Measurements from ENCODE around the gene ASCC3. TPM values are rescaled to one million over a fixed set of nuclear protein-coding genes. Genes with fewer than 3 reads are reported as not detected.

ASCC3 gene
- total and polyA plus RNA-seq, 4 donors, result 12.8 to 32.7 (median 16.4) TPM

DNA sequence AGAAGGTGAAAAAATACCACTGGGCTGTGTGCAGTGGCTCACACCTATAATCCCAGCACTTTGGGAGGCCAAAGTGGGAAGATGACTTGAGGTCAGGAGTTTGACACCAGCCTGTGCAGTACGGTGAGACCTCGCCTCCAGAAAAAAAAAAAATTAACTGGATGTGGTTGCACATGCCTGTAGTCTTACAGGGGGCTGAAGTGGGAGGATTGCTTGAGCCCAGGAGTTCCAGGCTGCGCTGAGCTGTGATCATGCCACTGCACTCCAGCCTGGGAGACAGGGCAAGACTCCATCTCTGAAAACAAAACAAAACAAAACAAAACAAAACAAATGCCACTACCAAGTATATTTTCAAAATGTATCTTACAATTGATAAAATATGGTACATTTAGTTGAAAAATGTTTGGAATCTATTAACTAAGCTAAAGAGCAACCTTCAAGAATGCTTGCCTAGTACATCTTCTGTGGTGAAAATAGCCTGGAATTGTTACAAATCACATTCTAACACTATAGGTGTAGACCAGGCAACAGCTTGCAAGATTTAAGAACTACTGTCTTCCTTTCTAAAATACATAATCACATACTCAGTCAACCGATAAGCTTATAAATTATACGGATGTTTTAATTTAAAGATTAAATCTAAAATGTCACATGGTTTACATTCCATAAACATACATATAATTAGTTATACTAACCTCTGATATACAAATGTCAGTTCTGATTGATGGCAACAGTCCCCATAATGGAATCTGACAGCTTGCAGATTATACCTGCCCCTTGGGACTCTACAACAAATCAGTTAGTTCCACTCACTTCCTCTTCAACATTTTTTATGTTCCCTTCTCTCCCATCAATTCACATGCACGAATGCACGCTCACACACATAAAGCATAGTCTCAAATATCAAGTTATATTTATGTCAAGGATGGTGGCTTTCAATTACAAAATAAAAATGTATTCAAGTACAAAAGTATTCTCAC, 150.8 kb downstream of the ASCC3 start:
- Histone ChIP-seq H3K9me3 (ENCODE audit: control insufficient read depth in 4 of 4, low read length in 3 of 4) (no peaks in the 10 kb centered on the region), H3K4me1 (ENCODE audit: control insufficient read depth in 4 of 4, insufficient read depth in 4 of 4, low read length in 3 of 4) (no peaks in the 10 kb centered on the region), H3K27ac (ENCODE audit: low read depth in 1 of 2, low read length in 2 of 2) (no peak overlapping the region), H3K4me3 (ENCODE audit: low read depth in 1 of 3, low read length in 3 of 3) (no peak overlapping the region), H3K36me3 (ENCODE audit: control insufficient read depth in 4 of 4, insufficient read depth in 3 of 4, low read depth in 1 of 4, low read length in 3 of 4) (no peaks in the 10 kb centered on the region), H3K9ac (ENCODE audit: low read depth in 1 of 2, low read length in 2 of 2) (no peak overlapping the region), H3K27me3 (ENCODE audit: control insufficient read depth in 4 of 4, insufficient read depth in 4 of 4, low read length in 3 of 4) (no peaks in the 10 kb centered on the region)
- WGBS, result 82% methylated on average over 7 of the region's 7 CpGs
- no peak for TF ChIP-seq MAX (IDR thresholded peaks at IDR 0.05)
- TF ChIP-seq TAF1 (conservative IDR thresholded peaks at IDR 0.05), result no peak
- no peak for TF ChIP-seq GABPA (IDR thresholded peaks at IDR 0.05 in 1 of 2, conservative IDR thresholded peaks at IDR 0.05 in 1 of 2)
- TF ChIP-seq FOXA1 (IDR thresholded peaks at IDR 0.05), result no peak
- no peak for TF ChIP-seq CTCF (IDR thresholded peaks at IDR 0.05; ENCODE audit: low read depth, low read length, missing input control)
- no peak for TF ChIP-seq ZBTB33 (IDR thresholded peaks at IDR 0.05)
- TF ChIP-seq SP1 (IDR thresholded peaks at IDR 0.05), result no peak
- no peak for TF ChIP-seq YY1 (IDR thresholded peaks at IDR 0.05)
- TF ChIP-seq RXRA (IDR thresholded peaks at IDR 0.05), result no peak
- no peak for TF ChIP-seq HNF4G (IDR thresholded peaks at IDR 0.05)
- TF ChIP-seq RAD21 (IDR thresholded peaks at IDR 0.05), result no peak
- TF ChIP-seq HNF4A (conservative IDR thresholded peaks at IDR 0.05), result no peak
- TF ChIP-seq JUND (IDR thresholded peaks at IDR 0.05), result no peak
- no peak for TF ChIP-seq FOXA2 (IDR thresholded peaks at IDR 0.05)
- TF ChIP-seq, protein P1, sequence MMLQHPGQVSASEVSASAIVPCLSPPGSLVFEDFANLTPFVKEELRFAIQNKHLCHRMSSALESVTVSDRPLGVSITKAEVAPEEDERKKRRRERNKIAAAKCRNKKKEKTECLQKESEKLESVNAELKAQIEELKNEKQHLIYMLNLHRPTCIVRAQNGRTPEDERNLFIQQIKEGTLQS (IDR thresholded peaks at IDR 0.05), result no peak
- no peak for TF ChIP-seq REST (IDR thresholded peaks at IDR 0.05)
- no peak for TF ChIP-seq NR2F2 (IDR thresholded peaks at IDR 0.05)
- TF ChIP-seq EGR1 (IDR thresholded peaks at IDR 0.05; ENCODE audit: low read depth in 2 of 2), result no peak
- DNase-seq (ENCODE audit: low spot score), result no peak

All from liver (tissue), 9 donors.